ENCODE measurements around the gene PCDHGC3.

Gene PCDHGC3

GRCh38 chr5:141477044-141477575 lies 1.3 kb downstream of the PCDHGC3 start:
- DNase-seq (ENCODE audit: low read depth): no peak
- H3K4me3 ChIP-seq (ENCODE audit: low read length): peak overlapping the region; percentile 92
- TF ChIP-seq, protein P1, sequence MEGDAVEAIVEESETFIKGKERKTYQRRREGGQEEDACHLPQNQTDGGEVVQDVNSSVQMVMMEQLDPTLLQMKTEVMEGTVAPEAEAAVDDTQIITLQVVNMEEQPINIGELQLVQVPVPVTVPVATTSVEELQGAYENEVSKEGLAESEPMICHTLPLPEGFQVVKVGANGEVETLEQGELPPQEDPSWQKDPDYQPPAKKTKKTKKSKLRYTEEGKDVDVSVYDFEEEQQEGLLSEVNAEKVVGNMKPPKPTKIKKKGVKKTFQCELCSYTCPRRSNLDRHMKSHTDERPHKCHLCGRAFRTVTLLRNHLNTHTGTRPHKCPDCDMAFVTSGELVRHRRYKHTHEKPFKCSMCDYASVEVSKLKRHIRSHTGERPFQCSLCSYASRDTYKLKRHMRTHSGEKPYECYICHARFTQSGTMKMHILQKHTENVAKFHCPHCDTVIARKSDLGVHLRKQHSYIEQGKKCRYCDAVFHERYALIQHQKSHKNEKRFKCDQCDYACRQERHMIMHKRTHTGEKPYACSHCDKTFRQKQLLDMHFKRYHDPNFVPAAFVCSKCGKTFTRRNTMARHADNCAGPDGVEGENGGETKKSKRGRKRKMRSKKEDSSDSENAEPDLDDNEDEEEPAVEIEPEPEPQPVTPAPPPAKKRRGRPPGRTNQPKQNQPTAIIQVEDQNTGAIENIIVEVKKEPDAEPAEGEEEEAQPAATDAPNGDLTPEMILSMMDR (IDR thresholded peaks at IDR 0.05; ENCODE audit: insufficient read depth, low read depth, low read length, missing control alignments): no peak

- H3K4me3 ChIP-seq (ENCODE audit: low read length): peak overlapping the region; percentile 21
- TF ChIP-seq, protein P1 (IDR thresholded peaks at IDR 0.05; ENCODE audit: insufficient read depth, low read depth, low read length, missing control alignments): no peak
- no peak for DNase-seq (ENCODE audit: low read depth)
These were observed 2.0 kb downstream of the PCDHGC3 start for GRCh38 chr5:141477815-141478214.

- DNase-seq (ENCODE audit: low read depth): peak; percentile 76
- TF ChIP-seq, protein P1 (IDR thresholded peaks at IDR 0.05; ENCODE audit: insufficient read depth, low read depth, low read length, missing control alignments): peak; percentile 65
- H3K4me3 ChIP-seq (ENCODE audit: low read length): peak overlapping the region; percentile 21
These were observed 2.7 kb downstream of the PCDHGC3 start for GRCh38 chr5:141478321-141478945.

DNA sequence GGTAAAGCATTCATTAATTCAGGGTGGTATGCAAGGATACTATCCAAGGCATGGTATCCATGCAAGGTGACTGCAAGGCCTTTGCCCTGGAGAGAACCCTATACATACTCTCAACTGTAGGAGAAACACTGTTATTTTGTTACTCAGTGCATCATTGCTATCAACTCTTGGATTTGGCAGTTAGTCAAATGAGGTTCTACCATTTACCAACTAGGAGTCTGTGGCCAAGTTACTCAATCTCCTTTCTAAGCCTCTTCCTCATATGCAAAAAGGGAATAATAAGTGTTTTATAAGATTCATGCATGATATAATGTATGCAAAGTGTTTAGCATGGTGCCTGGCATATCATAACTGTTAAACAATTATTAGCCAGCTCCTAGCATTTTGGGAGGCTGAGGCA lies 4.0 kb downstream of the PCDHGC3 start:
- no peak overlapping the region for H3K4me3 ChIP-seq (ENCODE audit: low read length)
- no peak for DNase-seq (ENCODE audit: low read depth)
- TF ChIP-seq, protein P1 (IDR thresholded peaks at IDR 0.05; ENCODE audit: insufficient read depth, low read depth, low read length, missing control alignments): no peak

- no peak for DNase-seq (ENCODE audit: low read depth)
- TF ChIP-seq, protein P1 (IDR thresholded peaks at IDR 0.05; ENCODE audit: insufficient read depth, low read depth, low read length, missing control alignments): no peak
- H3K4me3 ChIP-seq (ENCODE audit: low read length): no peak overlapping the region
These were observed 8.1 kb downstream of the PCDHGC3 start for GRCh38 chr5:141483902-141484301.

DNA sequence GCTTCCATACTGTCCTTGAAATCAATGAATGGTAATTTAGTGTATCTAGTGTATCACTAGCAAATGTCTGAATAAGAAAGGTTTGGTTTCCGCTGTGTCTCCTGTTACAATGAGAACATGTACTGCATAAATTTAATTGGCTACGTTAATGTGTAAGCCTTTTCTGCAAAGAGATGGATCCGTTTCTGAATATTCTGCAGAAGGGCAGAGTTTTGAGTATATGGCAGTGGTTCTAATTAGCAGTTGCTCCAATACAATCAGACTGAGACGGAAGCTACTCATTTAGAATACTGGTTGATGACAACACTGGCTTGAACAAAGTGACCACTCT lies 8.5 kb downstream of the PCDHGC3 start:
- peak overlapping the region; percentile 42 for H3K4me3 ChIP-seq (ENCODE audit: low read length)
- DNase-seq (ENCODE audit: low read depth): no peak
- TF ChIP-seq, protein P1 (IDR thresholded peaks at IDR 0.05; ENCODE audit: insufficient read depth, low read depth, low read length, missing control alignments): no peak
